ENCODE measurements around the gene SPNS3. TPM values are rescaled to one million over a fixed set of nuclear protein-coding genes. Genes with fewer than 3 reads are reported as not detected.

The SPNS3 gene
- total RNA-seq, 2 experiments from 2014 or later, result 51.2 to 54.6 TPM

DNA sequence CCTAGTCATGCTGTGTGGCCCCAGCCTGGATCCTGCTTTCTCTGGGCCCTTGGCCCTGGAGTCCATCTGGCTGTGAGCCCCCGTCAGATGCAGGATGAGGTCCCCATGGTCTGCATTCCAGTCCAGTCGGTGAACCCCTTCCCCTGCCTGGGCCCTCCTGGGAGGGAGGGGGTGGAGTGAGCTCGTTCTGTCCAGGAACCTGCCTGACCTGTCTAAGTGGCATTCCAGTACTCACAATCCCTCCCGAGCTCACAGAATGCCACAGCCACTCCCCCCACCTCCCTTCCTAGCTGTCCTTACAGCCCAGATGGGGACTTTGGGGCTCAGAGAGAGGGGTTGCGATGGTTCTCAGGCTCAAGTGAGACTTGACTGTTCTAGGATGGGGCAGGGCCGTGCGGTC, 80.5 kb downstream of the SPNS3 start:
- Histone ChIP-seq H3K4me2 (ENCODE audit: low read length) (no peak overlapping the region), H3K4me1 (ENCODE audit: insufficient read depth, low read length, poor library complexity, severe bottlenecking) (peaks cover 20% of the 10 kb centered on the region), H3K36me3 (ENCODE audit: insufficient read depth, low read length) (no peaks in the 10 kb centered on the region), H2AFZ (ENCODE audit: low read length) (no peak overlapping the region), H3K27ac (ENCODE audit: low read depth, low read length, poor library complexity, severe bottlenecking) (no peak overlapping the region), H3K9me2 (ENCODE audit: insufficient read depth, low read length) (no peaks in the 10 kb centered on the region), H3K79me2 (ENCODE audit: insufficient read depth, low read depth, low read length) (no peaks in the 10 kb centered on the region), H3K9me3 (ENCODE audit: low read length) (no peaks in the 10 kb centered on the region), H4K20me1 (ENCODE audit: insufficient read depth, low read length) (no peaks in the 10 kb centered on the region), H3K4me3 (ENCODE audit: low read depth, low read length, poor library complexity, severe bottlenecking) (no peak overlapping the region)
- DNase-seq (ENCODE audit: low spot score), result no peak
- CTCF ChIA-PET (ENCODE audit: unreplicated experiment), result no interaction called here
- POLR2A ChIA-PET, result no interaction called here
- no TSS peak for BruUV-seq (replicated peaks)
- TF ChIP-seq EZH2phosphoT487 (IDR thresholded peaks at IDR 0.05; ENCODE audit: borderline replicate concordance, low read depth, low read length), result no peak
- TF ChIP-seq, protein P1, sequence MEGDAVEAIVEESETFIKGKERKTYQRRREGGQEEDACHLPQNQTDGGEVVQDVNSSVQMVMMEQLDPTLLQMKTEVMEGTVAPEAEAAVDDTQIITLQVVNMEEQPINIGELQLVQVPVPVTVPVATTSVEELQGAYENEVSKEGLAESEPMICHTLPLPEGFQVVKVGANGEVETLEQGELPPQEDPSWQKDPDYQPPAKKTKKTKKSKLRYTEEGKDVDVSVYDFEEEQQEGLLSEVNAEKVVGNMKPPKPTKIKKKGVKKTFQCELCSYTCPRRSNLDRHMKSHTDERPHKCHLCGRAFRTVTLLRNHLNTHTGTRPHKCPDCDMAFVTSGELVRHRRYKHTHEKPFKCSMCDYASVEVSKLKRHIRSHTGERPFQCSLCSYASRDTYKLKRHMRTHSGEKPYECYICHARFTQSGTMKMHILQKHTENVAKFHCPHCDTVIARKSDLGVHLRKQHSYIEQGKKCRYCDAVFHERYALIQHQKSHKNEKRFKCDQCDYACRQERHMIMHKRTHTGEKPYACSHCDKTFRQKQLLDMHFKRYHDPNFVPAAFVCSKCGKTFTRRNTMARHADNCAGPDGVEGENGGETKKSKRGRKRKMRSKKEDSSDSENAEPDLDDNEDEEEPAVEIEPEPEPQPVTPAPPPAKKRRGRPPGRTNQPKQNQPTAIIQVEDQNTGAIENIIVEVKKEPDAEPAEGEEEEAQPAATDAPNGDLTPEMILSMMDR (conservative IDR thresholded peaks at IDR 0.05; ENCODE audit: low read length), result no peak
- intact Hi-C loops (cut with micrococcal nuclease; ENCODE audit: unreplicated experiment), result no loop called here

DNA sequence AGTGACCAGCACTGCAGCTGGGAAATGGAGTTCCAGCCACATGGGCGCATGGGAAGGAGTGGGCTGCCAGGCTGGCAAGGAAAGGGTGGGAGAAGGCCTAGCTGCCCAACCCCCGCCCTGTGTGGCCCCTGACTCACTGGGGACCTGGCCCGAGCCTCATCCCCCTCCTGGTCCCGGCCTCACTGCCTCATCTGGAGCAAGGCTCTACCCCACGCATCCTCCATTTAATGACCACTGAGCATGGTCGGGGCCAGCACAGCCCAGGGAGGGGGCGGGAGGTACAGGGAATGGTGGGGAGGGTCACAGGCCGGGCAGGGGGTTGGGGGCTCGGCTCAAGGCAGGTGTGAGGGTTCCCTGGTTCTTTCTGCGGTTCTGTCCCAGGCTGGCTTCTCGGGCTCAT, 81.0 kb downstream of the SPNS3 start:
- no peaks in the 10 kb centered on the region for H3K36me3 ChIP-seq (ENCODE audit: insufficient read depth, low read length)
- H3K79me2 ChIP-seq (ENCODE audit: insufficient read depth, low read depth, low read length), result no peaks in the 10 kb centered on the region
- no TSS peak for BruUV-seq (replicated peaks)
- peaks cover 21% of the 10 kb centered on the region for H3K4me1 ChIP-seq (ENCODE audit: insufficient read depth, low read length, poor library complexity, severe bottlenecking)
- ChIA-PET CTCF (ENCODE audit: unreplicated experiment) (no interaction called here), POLR2A (no interaction called here)
- intact Hi-C loops (cut with micrococcal nuclease; ENCODE audit: unreplicated experiment), result no loop called here
- no peaks in the 10 kb centered on the region for H4K20me1 ChIP-seq (ENCODE audit: insufficient read depth, low read length)
- no peak for DNase-seq (ENCODE audit: low spot score)
- no peak overlapping the region for H3K4me3 ChIP-seq (ENCODE audit: low read depth, low read length, poor library complexity, severe bottlenecking)
- H3K27ac ChIP-seq (ENCODE audit: low read depth, low read length, poor library complexity, severe bottlenecking), result no peak overlapping the region
- H3K9me3 ChIP-seq (ENCODE audit: low read length), result no peaks in the 10 kb centered on the region
- H3K4me2 ChIP-seq (ENCODE audit: low read length), result no peak overlapping the region
- no peak for TF ChIP-seq EZH2phosphoT487 (IDR thresholded peaks at IDR 0.05; ENCODE audit: borderline replicate concordance, low read depth, low read length)
- TF ChIP-seq, protein P1 (conservative IDR thresholded peaks at IDR 0.05; ENCODE audit: low read length), result no peak
- no peaks in the 10 kb centered on the region for H3K9me2 ChIP-seq (ENCODE audit: insufficient read depth, low read length)
- no peak overlapping the region for H2AFZ ChIP-seq (ENCODE audit: low read length)

DNA sequence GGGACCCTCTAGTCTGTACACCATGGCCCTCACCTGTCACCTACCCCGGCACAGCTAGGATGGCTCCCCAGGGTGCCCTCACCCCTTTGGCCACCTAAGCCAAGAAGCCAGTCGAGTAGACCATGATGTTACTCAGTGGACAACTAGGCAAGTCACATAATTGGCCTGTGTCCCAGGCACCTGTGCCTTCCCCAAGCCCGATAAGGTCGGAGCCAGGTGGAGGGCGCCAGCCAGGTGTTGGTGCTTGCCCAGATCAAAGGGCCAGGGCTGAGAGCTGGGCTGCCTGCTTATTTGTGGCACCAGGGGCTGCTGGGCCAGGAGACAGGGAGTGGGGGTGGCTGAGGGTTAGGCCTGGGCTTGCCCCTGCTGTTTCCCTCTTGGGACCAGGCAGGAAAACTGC, 81.8 kb downstream of the SPNS3 start:
- Histone ChIP-seq H3K9me2 (ENCODE audit: insufficient read depth, low read length) (no peaks in the 10 kb centered on the region), H4K20me1 (ENCODE audit: insufficient read depth, low read length) (no peaks in the 10 kb centered on the region), H3K27ac (ENCODE audit: low read depth, low read length, poor library complexity, severe bottlenecking) (no peak overlapping the region), H2AFZ (ENCODE audit: low read length) (no peak overlapping the region), H3K79me2 (ENCODE audit: insufficient read depth, low read depth, low read length) (no peaks in the 10 kb centered on the region), H3K9me3 (ENCODE audit: low read length) (no peaks in the 10 kb centered on the region), H3K36me3 (ENCODE audit: insufficient read depth, low read length) (no peaks in the 10 kb centered on the region), H3K4me3 (ENCODE audit: low read depth, low read length, poor library complexity, severe bottlenecking) (no peak overlapping the region), H3K4me1 (ENCODE audit: insufficient read depth, low read length, poor library complexity, severe bottlenecking) (peaks cover 28% of the 10 kb centered on the region), H3K4me2 (ENCODE audit: low read length) (no peak overlapping the region)
- intact Hi-C loops (cut with micrococcal nuclease; ENCODE audit: unreplicated experiment), result no loop called here
- no peak for DNase-seq (ENCODE audit: low spot score)
- no TSS peak for BruUV-seq (replicated peaks)
- ChIA-PET POLR2A (interaction anchor here (0.6 to 1.2 kb wide), 2 partner anchors 17 to 985 kb away, joined by 3 to 5 read pairs; partner anchors contain the start of gene SPNS2), CTCF (ENCODE audit: unreplicated experiment) (no interaction called here)
- TF ChIP-seq EZH2phosphoT487 (IDR thresholded peaks at IDR 0.05; ENCODE audit: borderline replicate concordance, low read depth, low read length), result no peak
- TF ChIP-seq, protein P1 (conservative IDR thresholded peaks at IDR 0.05; ENCODE audit: low read length), result no peak

Measured in OCI-LY7 (cell line).